DMS 273 (cell line): ENCODE measurements around the gene RNF112.
A peak's percentile ranks its signal among the peaks of the same experiment; 100 is the strongest.

ENCODE experiments used
- DNase-seq: peaks from one replicate; lab custom pipeline; 2025; ENCODE audit not compliant: unreplicated experiment; lab: John Stamatoyannopoulos, UW

RNF112 gene

GRCh38 chr17:19372866-19373504 is 38.0 kb upstream of the RNF112 start:
- DNase-seq = no peak

GRCh38 chr17:19374136-19374535 is 36.9 kb upstream of the RNF112 start:
- DNase-seq = no peak

GRCh38 chr17:19375732-19376131 is 35.3 kb upstream of the RNF112 start:
- DNase-seq = no peak

- no peak for DNase-seq
These were observed 34.2 kb upstream of the RNF112 start for GRCh38 chr17:19376811-19377210.

- DNase-seq = peak; percentile 98
These were observed 33.2 kb upstream of the RNF112 start for GRCh38 chr17:19377602-19378415.

GRCh38 chr17:19378416-19379360 is 32.3 kb upstream of the RNF112 start, which contains the start of gene MAPK7:
Gene MAPK7, plus strand, starts transcription at chr17:19378498. Its CDS starts 403 bp downstream, at chr17:19378901.
- DNase-seq = no peak

GRCh38 chr17:19379361-19380065 is 31.5 kb upstream of the RNF112 start:
- no peak for DNase-seq

- no peak for DNase-seq
These were observed 30.3 kb upstream of the RNF112 start for GRCh38 chr17:19380481-19381301.

- no peak for DNase-seq
These were observed 29.7 kb upstream of the RNF112 start for GRCh38 chr17:19381361-19381740.

GRCh38 chr17:19381741-19382444 is 29.1 kb upstream of the RNF112 start:
- DNase-seq = no peak

- DNase-seq = peak; percentile 29
These were observed 28.2 kb upstream of the RNF112 start for GRCh38 chr17:19382531-19383444.

- peak; percentile 52 for DNase-seq
These were observed 27.2 kb upstream of the RNF112 start for GRCh38 chr17:19383681-19384470.

GRCh38 chr17:19384723-19385391 is 26.2 kb upstream of the RNF112 start:
- DNase-seq = peak; percentile 97

- no peak for DNase-seq
These were observed 25.5 kb upstream of the RNF112 start for GRCh38 chr17:19385521-19385983.

- peak; percentile 66 for DNase-seq
These were observed 24.7 kb upstream of the RNF112 start for GRCh38 chr17:19386051-19386929.
